Neural cell (in vitro differentiated cells): ENCODE results near the gene S1PR5. TPM values are rescaled to one million over a fixed set of nuclear protein-coding genes. Genes with fewer than 3 reads are reported as not detected.

Source experiments
- H2AFZ ChIP-seq: fragments of 200-600, 300-800 bp; sonication (generic), shearing (Covaris generic); 2 replicates; pipeline ENCODE4 v1.6.0; 2014; ENCODE audit warnings: low read depth, mild to moderate bottlenecking, antibody characterized with exemption, low read length, moderate library complexity
- H3F3A ChIP-seq: fragments of 200-600 bp; shearing (Covaris generic); 2 replicates; pipeline ENCODE4 v1.6.1; 2016; ENCODE audit warnings: mild to moderate bottlenecking, moderate library complexity, mixed read lengths, antibody characterized with exemption, low read length; ENCODE audit not compliant: insufficient read depth, poor library complexity, severe bottlenecking
- H3K27ac ChIP-seq: fragments of 200-600, 300-800 bp; sonication (generic), shearing (Covaris generic); 2 replicates; pipeline ENCODE4 v1.5.1; 2014; ENCODE audit warnings: mild to moderate bottlenecking, low read length, moderate library complexity
- H3K27me3 ChIP-seq: fragments of 300-800, 200-600 bp; sonication (generic), shearing (Covaris generic); 2 replicates; pipeline ENCODE4 v1.6.0; 2014; ENCODE audit warnings: mild to moderate bottlenecking, low read depth, low read length, moderate library complexity; ENCODE audit not compliant: insufficient read depth
- H3K36me3 ChIP-seq: fragments of 300-800, 200-600 bp; sonication (generic), shearing (Covaris generic); 2 replicates; pipeline ENCODE4 v1.5.1; 2014; ENCODE audit warnings: mild to moderate bottlenecking, antibody characterized with exemption, low read length, moderate library complexity; ENCODE audit not compliant: insufficient read depth
- H3K4me2 ChIP-seq: fragments of 300-800, 200-600 bp; sonication (generic), shearing (Covaris generic); 2 replicates; pipeline ENCODE4 v1.6.0; 2014; ENCODE audit warnings: mild to moderate bottlenecking, low read length
- H3K4me3 ChIP-seq: fragments of 300-800, 200-600 bp; sonication (generic), shearing (Covaris generic); 2 replicates; pipeline ENCODE4 v1.5.1; 2014; ENCODE audit warnings: mild to moderate bottlenecking, low read length, moderate library complexity
- H3K79me2 ChIP-seq: fragments of 200-600 bp; shearing (Covaris generic); replicated peaks from 2 replicates; pipeline ENCODE4 v1.6.0; 2014; ENCODE audit warnings: mild to moderate bottlenecking, low read length, moderate library complexity; ENCODE audit not compliant: insufficient read depth
- H3K9ac ChIP-seq: fragments of 300-800, 200-600 bp; sonication (generic), shearing (Covaris generic); 2 replicates; pipeline ENCODE4 v1.6.1; 2016; ENCODE audit warnings: mild to moderate bottlenecking, low read length, mixed read lengths
- H3K9me2 ChIP-seq: fragments of 200-600 bp; shearing (Covaris generic); 2 replicates; pipeline ENCODE4 v1.6.1; 2016; ENCODE audit warnings: mild to moderate bottlenecking, low read length, mixed read lengths; ENCODE audit not compliant: insufficient read depth
- H3K9me3 ChIP-seq: fragments of 200-600, 300-800 bp; sonication (generic), shearing (Covaris generic); 2 replicates; pipeline ENCODE4 v1.6.1; 2016; ENCODE audit warnings: mild to moderate bottlenecking, mixed run types, low read length, moderate library complexity, mixed read lengths
- H4K20me1 ChIP-seq: fragments of 200-600 bp; shearing (Covaris generic); 2 replicates; pipeline ENCODE4 v1.6.1; 2016; ENCODE audit warnings: mild to moderate bottlenecking, mixed run types; ENCODE audit not compliant: insufficient read depth
- EP300 ChIP-seq: fragments of 450-650 bp; conservative IDR thresholded peaks from 2 replicates; pipeline ENCODE4 v1.6.1; 2014; ENCODE audit warnings: antibody characterized with exemption, mild to moderate bottlenecking, moderate library complexity; ENCODE audit not compliant: poor library complexity, severe bottlenecking
- EZH2 ChIP-seq: fragments of 200-600, 300-800 bp; shearing (Covaris generic), sonication (generic); IDR thresholded peaks from 2 replicates; pipeline ENCODE4 v1.6.1; 2014; ENCODE audit warnings: antibody characterized with exemption, low read length, borderline replicate concordance, mild to moderate bottlenecking; ENCODE audit not compliant: insufficient read depth, poor library complexity, severe bottlenecking
- MXI1 ChIP-seq: fragments of 450-650 bp; conservative IDR thresholded peaks from 2 replicates; pipeline ENCODE4 v1.6.1; 2014; ENCODE audit warnings: antibody characterized with exemption, mild to moderate bottlenecking; ENCODE audit not compliant: poor library complexity, severe bottlenecking
- POLR2AphosphoS5 ChIP-seq: IDR thresholded peaks from 2 replicates; pipeline ENCODE4 v1.6.1; 2012
- RAD21 ChIP-seq: fragments of 450-650 bp; conservative IDR thresholded peaks from 2 replicates; pipeline ENCODE4 v1.6.1; 2014; ENCODE audit warnings: antibody characterized with exemption, mild to moderate bottlenecking, moderate library complexity
- SMC3 ChIP-seq: fragments of 450-650 bp; conservative IDR thresholded peaks from 2 replicates; pipeline ENCODE4 v1.6.1; 2014; ENCODE audit warnings: antibody characterized with exemption, mild to moderate bottlenecking, moderate library complexity; ENCODE audit not compliant: poor library complexity
- TAF1 ChIP-seq: IDR thresholded peaks from 2 replicates; pipeline ENCODE4 v1.6.1; 2012; ENCODE audit warnings: low read depth
- polyA plus RNA-seq: library from polyadenylated mRNA; depleted of rRNA; stranded (reverse); fragments of >200 nt; gene quantifications from 2 replicates; pipeline ENCODE4 v1.2.3, GENCODE V29; 2014
- TF ChIP-seq, protein P1 (sequence below): IDR thresholded peaks from 2 replicates; pipeline ENCODE4 v1.6.1; 2012; ENCODE audit warnings: borderline replicate concordance
- TF ChIP-seq, protein P2 (sequence below): fragments of 450-650 bp; IDR thresholded peaks from 2 replicates; pipeline ENCODE4 v1.5.1; 2014; ENCODE audit warnings: antibody characterized with exemption, mild to moderate bottlenecking, moderate library complexity; ENCODE audit not compliant: poor library complexity, severe bottlenecking

Gene S1PR5
- polyA plus RNA-seq, 1 donor from 2014 or later = not detected

DNA sequence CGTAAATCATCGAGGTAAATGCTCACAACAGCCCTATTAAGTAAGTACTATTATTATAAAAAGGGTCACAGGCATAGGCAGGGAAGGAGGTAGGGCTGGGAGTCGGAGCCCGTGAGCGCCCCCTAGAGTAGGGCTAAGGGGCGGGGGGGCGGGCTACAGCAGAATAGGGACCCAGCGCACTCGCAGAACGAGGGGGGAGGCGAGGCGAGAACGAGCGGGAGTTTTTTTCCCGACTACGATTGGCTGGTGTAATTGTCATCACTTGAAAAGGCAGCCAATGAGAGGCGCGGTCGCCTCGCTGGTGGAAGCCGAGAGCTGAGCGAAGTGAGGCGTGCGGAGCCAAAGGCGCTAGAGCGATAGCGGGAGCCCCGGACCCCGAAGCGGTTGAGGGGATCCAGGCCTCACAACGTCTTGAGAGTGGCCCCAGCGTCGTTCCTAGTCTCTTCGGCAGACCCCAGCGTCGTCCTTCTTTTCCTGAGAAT is 38.3 kb downstream of the S1PR5 start:
- peaks cover 7% of the 10 kb centered on the region for H3K27me3 ChIP-seq
- H3F3A ChIP-seq = no peaks in the 10 kb centered on the region
- H2AFZ ChIP-seq = no peak overlapping the region
- H3K9ac ChIP-seq = no peak overlapping the region
- no peaks in the 10 kb centered on the region for H3K36me3 ChIP-seq
- no peaks in the 10 kb centered on the region for H3K9me3 ChIP-seq
- no peaks in the 10 kb centered on the region for H4K20me1 ChIP-seq
- TF ChIP-seq POLR2AphosphoS5 (no peak), RAD21 (no peak)
- H3K9me2 ChIP-seq = no peaks in the 10 kb centered on the region
- H3K4me3 ChIP-seq = peak overlapping the region; percentile 28
- no peak overlapping the region for H3K4me2 ChIP-seq
- H3K27ac ChIP-seq = no peak overlapping the region
- no peaks in the 10 kb centered on the region for H3K79me2 ChIP-seq

DNA sequence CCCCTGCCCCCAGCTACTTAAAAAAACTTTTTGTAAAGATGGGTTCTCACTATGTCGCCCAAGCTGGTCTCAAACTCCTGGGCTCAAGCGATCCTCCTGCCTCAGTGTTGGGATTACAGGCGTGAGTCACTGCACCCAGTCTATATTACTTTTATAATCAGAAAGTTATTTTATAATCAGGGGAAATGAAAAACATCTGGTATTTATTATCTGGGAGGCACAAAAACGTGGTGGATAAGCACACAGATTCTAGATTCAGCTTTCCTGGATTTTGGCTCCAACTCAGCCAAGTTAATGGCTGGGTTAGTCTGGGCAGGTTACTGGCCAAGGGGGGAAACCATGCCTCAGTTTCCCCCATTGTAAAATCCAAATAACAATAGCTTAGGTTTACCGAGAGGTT is 38.8 kb downstream of the S1PR5 start:
- H3K9me2 ChIP-seq = no peaks in the 10 kb centered on the region
- H3F3A ChIP-seq = no peaks in the 10 kb centered on the region
- H3K9me3 ChIP-seq = no peaks in the 10 kb centered on the region
- TF ChIP-seq, protein P1, sequence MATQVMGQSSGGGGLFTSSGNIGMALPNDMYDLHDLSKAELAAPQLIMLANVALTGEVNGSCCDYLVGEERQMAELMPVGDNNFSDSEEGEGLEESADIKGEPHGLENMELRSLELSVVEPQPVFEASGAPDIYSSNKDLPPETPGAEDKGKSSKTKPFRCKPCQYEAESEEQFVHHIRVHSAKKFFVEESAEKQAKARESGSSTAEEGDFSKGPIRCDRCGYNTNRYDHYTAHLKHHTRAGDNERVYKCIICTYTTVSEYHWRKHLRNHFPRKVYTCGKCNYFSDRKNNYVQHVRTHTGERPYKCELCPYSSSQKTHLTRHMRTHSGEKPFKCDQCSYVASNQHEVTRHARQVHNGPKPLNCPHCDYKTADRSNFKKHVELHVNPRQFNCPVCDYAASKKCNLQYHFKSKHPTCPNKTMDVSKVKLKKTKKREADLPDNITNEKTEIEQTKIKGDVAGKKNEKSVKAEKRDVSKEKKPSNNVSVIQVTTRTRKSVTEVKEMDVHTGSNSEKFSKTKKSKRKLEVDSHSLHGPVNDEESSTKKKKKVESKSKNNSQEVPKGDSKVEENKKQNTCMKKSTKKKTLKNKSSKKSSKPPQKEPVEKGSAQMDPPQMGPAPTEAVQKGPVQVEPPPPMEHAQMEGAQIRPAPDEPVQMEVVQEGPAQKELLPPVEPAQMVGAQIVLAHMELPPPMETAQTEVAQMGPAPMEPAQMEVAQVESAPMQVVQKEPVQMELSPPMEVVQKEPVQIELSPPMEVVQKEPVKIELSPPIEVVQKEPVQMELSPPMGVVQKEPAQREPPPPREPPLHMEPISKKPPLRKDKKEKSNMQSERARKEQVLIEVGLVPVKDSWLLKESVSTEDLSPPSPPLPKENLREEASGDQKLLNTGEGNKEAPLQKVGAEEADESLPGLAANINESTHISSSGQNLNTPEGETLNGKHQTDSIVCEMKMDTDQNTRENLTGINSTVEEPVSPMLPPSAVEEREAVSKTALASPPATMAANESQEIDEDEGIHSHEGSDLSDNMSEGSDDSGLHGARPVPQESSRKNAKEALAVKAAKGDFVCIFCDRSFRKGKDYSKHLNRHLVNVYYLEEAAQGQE = no peak
- no peak for TF ChIP-seq TAF1
- no peak for TF ChIP-seq RAD21
- TF ChIP-seq POLR2AphosphoS5 = no peak
- TF ChIP-seq, protein P2, sequence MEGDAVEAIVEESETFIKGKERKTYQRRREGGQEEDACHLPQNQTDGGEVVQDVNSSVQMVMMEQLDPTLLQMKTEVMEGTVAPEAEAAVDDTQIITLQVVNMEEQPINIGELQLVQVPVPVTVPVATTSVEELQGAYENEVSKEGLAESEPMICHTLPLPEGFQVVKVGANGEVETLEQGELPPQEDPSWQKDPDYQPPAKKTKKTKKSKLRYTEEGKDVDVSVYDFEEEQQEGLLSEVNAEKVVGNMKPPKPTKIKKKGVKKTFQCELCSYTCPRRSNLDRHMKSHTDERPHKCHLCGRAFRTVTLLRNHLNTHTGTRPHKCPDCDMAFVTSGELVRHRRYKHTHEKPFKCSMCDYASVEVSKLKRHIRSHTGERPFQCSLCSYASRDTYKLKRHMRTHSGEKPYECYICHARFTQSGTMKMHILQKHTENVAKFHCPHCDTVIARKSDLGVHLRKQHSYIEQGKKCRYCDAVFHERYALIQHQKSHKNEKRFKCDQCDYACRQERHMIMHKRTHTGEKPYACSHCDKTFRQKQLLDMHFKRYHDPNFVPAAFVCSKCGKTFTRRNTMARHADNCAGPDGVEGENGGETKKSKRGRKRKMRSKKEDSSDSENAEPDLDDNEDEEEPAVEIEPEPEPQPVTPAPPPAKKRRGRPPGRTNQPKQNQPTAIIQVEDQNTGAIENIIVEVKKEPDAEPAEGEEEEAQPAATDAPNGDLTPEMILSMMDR = no peak
- no peak for TF ChIP-seq EZH2
- TF ChIP-seq SMC3 = no peak
- no peak for TF ChIP-seq EP300
- no peak for TF ChIP-seq MXI1
- H3K79me2 ChIP-seq = no peaks in the 10 kb centered on the region
- no peak overlapping the region for H3K4me2 ChIP-seq
- no peak overlapping the region for H3K27ac ChIP-seq
- H3K4me3 ChIP-seq = no peak overlapping the region
- H2AFZ ChIP-seq = no peak overlapping the region
- H3K27me3 ChIP-seq = peaks cover 7% of the 10 kb centered on the region
- no peak overlapping the region for H3K9ac ChIP-seq
- no peaks in the 10 kb centered on the region for H3K36me3 ChIP-seq
- H4K20me1 ChIP-seq = no peaks in the 10 kb centered on the region
